ENCODE measurements around the gene S100A12.

S100A12 gene

DNA sequence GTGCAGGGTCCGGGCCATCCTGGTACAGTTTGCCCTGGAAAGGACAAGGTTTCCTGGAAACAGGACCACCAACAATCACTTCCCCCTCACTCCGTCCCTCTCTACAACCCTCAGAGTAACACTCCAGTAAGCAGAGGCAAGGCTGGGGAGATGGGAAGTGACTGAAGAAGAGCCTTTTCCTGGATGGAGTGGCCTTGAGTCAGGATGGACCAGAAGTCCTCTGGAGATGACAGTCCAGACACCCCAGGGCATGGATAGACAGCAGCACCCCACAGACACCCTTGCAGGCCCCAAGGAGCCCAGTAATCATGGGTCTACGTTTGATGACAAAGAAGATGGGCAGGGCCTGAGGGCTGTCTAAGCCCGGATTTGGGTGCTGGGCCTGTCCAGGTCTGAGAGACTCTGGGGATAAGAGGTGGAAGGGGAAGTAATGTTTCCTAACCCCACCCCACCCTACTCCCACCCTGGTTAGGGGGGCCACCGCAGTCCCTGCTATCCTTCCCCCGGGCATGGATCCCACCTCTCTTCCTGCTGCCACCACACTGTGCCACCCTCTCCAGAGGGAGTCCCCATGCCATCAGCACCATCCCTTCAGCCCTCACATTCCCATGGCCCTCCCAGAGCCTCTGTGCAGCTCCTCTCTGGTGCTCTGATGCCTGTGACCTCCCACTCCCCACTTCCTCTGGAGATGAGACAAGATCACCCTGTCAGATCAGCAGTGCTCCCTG lies 22.7 kb upstream of the S100A12 start:
- H3K27ac ChIP-seq, result no peak overlapping the region
- TF ChIP-seq, protein P1, sequence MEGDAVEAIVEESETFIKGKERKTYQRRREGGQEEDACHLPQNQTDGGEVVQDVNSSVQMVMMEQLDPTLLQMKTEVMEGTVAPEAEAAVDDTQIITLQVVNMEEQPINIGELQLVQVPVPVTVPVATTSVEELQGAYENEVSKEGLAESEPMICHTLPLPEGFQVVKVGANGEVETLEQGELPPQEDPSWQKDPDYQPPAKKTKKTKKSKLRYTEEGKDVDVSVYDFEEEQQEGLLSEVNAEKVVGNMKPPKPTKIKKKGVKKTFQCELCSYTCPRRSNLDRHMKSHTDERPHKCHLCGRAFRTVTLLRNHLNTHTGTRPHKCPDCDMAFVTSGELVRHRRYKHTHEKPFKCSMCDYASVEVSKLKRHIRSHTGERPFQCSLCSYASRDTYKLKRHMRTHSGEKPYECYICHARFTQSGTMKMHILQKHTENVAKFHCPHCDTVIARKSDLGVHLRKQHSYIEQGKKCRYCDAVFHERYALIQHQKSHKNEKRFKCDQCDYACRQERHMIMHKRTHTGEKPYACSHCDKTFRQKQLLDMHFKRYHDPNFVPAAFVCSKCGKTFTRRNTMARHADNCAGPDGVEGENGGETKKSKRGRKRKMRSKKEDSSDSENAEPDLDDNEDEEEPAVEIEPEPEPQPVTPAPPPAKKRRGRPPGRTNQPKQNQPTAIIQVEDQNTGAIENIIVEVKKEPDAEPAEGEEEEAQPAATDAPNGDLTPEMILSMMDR (conservative IDR thresholded peaks at IDR 0.05), result no peak

DNA sequence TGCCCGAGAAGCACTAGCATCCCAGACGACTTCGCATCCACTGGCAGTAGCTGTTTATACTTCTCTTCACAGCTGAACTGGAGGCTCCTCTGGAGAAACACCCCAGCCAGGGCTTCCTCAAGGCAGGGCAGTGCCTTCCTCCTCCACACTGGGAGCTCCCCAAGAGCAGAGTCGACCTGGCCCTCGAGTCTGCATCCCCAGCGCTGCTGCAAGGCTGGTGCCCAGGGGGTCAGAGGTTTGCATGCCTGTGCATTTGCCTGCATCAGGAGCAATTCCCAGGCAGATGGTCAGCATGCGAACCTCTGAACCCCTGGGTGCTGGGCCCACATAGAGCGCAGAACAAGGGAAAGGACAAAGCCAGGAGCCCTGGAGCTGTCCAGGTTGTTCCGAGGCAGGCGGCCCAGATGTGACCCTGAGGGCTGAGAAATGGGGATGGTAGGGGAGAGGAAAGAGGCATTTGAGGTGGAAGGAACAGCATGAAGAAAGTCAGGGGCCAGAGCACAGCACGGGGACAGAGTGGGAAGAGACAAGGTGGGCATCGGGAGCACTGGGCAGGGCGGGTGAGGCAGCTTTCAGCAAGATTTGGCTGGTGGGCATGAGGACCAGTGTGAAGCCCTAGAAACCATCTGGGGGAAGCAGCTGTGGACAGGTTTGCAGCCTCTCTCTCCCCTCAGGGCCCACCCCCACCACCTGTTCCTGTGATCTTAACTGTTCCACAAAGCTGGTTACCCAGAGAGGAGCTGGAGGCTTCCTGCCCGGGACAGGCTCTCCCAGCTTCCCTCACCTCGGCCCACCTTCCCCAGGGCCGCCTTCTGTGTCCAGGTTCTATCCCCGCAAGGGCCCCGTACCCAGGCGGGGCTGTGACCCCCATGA lies 21.9 kb upstream of the S100A12 start:
- H3K27ac ChIP-seq, result no peak overlapping the region
- TF ChIP-seq, protein P1 (conservative IDR thresholded peaks at IDR 0.05), result no peak

DNA sequence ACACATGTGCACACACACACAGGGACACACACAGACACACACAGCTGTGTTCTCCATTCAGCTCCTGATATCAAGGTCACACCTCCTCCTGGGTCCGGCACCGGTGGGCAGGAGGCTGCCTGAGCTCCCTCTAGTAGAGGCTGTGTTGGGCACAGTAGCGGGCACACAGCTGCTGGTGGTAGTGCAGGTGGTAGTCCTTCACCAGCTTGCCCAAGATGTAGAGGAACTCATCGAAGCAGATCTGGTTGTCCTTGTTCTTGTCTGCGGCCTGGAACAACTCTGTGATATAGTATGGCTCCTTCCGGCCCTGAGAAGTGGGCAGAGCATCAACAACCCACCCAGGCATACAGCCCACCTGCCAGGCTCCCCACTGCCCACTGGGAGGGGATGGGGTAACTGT lies 21.0 kb upstream of the S100A12 start:
- TF ChIP-seq, protein P1 (conservative IDR thresholded peaks at IDR 0.05), result no peak

DNA sequence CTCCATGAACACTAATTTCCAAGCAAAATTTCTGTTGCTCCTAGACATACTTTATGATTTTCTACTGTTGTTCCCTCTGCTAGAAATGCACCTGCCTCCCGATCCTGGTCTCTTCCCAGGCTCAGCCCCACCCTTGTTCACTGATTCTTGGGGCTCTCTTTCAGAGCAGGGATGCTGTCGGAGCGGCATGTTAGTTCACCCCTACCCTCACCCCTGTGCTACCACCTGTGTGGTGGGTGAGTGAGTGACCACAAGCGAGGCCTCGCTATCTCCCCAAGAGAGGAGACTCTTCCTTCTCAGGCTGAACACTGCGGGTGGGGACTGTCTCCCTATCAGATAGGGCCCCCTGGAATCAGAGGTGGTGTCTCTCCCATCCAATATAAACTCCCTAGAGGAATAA lies 20.4 kb upstream of the S100A12 start:
- TF ChIP-seq, protein P1 (conservative IDR thresholded peaks at IDR 0.05), result no peak

More for the DNA sequence above, 21.0 kb upstream of the S100A12 start:
- H3K27ac ChIP-seq, result no peak overlapping the region

DNA sequence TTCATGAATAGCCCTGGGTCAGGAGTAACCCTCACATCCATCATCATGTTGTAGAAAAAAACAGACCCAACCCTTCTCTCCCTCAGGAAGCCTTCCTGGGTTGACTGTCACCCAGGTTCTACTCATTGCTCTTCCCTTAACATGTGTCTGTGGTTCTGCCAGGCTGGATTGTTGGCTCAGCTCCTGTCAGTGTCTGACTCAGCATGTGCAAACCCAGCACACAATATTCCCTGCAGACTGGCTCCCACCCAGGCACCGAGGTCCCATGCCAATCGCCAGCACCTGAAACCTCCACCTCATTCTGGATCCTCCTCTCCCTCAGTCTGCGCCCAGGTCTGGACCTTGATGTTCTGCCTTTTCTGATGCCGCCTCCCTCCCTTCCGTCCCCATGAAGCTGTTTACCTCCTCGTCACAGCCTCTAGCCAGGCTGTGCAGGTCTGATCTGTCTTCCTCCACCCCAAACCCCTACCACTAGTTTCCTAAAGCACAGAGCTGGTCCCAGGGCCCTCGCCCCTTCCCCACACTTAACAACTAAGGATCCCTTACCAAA lies 19.8 kb upstream of the S100A12 start:
- TF ChIP-seq, protein P1 (conservative IDR thresholded peaks at IDR 0.05), result no peak
- no peak overlapping the region for H3K27ac ChIP-seq

More for the DNA sequence above, 20.4 kb upstream of the S100A12 start:
- no peak overlapping the region for H3K27ac ChIP-seq

DNA sequence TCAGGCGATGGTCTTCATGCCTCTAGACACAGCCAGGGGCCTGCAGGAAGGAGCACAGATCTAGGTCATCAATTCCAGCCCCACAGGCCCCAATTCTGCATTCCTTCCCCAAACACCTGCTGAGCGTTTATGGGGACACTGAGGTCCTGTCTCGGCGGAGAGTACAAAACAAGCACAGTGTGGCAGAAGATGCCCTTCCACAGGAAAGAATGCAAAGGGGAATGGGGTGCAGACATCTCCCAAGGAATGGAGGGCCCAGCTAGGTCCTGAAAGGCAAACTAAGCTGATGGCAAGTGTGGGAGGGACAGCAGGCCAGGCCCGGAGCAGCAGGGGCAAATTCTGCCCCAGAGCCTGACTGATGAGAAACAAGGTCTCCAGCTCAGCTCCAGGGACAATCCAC lies 19.0 kb upstream of the S100A12 start:
- TF ChIP-seq, protein P1 (conservative IDR thresholded peaks at IDR 0.05), result no peak

DNA sequence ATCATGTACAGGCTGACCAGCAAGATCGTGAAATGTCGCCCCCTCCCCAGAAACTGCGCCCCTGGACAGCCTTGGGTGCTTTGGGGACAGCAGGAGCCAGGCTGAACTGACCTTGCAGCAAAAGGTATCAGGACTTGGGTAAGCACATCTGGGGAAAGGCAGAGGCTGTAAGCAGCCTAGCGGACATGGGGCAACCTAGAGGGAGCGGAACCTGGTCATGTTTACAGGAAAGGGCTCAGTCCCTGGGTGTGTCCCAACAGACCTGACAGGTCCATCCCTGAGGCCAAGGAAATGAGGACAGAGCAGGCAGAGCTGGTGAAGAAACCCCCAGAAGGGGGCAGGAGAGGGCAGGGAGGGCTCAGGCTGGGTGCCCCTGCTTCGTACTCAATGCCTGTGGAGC lies 18.5 kb upstream of the S100A12 start:
- TF ChIP-seq, protein P1 (conservative IDR thresholded peaks at IDR 0.05), result no peak
- no peak overlapping the region for H3K27ac ChIP-seq

More for the DNA sequence above, 19.0 kb upstream of the S100A12 start:
- no peak overlapping the region for H3K27ac ChIP-seq

All from VCaP (cell line).